Mesenteric fat pad (tissue), 1 donor: ENCODE results near the gene SCAF1. TPM values are rescaled to one million over a fixed set of nuclear protein-coding genes. Genes with fewer than 3 reads are reported as not detected.

Experiments used
- DNase-seq: peaks from one replicate; pipeline ENCODE4 v3.0.0-alpha.2; 2020; ENCODE audit warnings: low spot score
- total RNA-seq: library from RNA; stranded (reverse); fragmentation: NEBNext Ultra II Directional; extraction: Animal tissue kit (Norgen Biotek cat#: 25700); gene quantifications from one replicate; pipeline ENCODE4 v1.2.1, GENCODE V29; 2021
- donor health status: DM: yes; HTN: yes; CAD: no.

SCAF1 gene
- total RNA-seq, 1 donor from 2014 or later, result 64.3 TPM

DNA sequence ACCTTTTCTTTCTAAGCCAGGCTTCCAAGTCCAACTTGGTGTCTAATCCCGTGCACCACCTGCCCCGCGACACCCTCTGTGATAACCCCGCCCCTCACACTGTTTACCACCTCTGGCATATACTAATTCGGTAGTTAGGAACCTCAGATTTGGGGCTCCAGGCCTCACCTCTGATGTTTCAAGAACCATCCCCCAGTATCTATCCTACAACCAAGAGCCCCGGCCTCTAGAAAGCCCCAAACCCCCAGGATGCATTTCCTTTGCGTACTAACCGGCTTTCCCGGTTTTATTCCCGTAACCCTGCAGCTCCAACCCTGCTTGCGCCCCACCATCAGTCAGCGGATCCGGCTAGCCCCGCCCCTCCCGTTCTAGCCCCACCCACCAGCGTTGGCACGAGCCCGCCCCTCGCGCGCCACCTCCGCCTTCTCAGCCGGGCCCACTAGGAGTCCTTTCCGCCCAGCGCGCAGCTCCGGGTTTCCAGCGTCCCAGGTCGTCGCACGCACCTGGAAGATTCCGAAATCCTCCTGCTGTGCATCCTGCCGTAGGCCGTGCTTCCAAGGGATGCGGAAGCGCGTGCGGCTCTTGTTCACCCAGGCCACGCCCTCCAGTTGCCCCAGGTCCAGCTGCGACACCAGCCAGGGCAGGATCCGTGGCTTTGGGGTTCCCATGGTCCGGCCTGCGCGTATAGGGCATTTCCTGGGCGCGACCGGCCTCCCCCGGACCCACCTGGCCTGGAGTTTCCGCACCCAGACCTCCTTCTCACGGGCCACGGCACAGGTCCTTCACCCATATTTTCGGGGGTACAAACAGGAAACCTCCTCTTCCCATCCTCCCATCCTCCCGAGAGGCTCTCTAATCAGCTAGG lies 22.4 kb downstream of the SCAF1 start:
- DNase-seq, result peak; percentile 97

DNA sequence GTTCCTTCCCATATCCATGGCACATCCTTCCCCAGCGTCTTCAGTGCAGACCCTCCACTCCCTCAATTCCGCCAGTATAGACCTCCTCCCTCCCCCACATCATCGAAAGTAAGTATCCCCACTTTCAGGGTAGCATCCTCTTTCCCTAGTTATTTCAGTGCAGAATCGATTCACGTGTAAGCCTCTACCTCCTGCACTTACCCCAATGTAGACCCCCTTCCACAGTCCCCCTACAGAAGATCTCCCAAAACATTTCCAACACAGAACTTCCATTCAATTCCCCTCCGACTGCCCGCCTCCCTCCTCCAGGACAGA lies 23.0 kb downstream of the SCAF1 start:
- no peak for DNase-seq

DNA sequence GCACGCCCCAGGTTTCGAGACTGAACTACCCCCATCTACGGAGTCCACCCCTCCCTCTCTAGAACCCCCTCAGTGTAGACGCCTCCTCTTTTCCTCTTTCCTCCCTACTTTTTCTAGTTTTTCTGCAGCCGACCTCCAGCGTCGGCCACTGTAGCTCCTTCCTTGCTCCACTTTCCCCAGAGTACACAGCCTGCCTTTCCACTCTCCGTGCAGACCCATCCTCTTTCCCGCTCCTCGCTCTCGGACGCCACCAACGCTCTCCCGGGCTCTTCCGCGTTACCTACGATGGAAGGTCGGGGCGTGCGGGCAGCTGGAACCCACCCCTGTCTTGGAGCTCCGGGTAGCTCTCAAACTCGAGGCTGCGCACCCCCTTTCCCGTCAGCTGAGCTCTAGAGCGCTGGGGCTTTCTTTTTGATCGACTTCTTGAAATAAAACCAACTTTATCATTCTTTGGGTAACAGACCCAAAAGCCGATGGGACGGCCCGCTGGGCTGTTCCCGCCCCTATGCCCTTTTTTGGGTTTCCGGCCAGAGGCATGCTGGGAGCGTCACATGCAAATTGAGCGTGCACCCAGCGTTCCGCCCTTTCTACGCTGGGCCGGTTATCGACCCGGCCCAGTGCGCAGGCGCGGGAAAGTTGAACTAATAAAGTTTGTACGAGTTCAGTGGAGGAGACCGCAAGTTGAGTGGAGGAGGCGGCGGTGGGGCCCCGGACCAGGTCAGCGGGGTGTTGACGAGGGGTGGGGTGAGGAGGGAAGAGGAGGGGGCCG lies 23.5 kb downstream of the SCAF1 start, which contains the start of the genes BCL2L12 and IRF3:
Gene BCL2L12, plus strand, starts transcription at position 583 of the 769 bp plus-strand sequence. CDS start 760 bp downstream, outside the sequence.
Gene IRF3, minus strand, starts transcription at position 507 of the 769 bp plus-strand sequence. CDS start 1,019 bp downstream, outside the sequence.
- DNase-seq, result peak; percentile 99

DNA sequence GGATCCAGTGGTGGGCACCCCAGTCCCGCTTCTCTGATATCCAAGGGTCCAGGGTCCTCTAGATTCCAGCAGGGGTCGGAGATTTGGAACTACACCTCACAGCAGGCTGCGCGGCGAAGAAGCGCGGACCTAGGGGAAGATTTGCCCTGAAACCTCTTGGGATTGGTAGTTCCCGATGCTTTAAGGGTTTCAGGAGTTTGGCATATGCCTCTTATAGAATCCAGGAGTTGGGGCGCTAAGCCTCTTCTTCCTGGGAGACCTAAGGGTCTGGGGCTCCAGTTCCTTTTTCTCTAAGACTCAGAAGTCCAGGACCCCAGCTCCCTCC lies 24.1 kb downstream of the SCAF1 start:
- no peak for DNase-seq

DNA sequence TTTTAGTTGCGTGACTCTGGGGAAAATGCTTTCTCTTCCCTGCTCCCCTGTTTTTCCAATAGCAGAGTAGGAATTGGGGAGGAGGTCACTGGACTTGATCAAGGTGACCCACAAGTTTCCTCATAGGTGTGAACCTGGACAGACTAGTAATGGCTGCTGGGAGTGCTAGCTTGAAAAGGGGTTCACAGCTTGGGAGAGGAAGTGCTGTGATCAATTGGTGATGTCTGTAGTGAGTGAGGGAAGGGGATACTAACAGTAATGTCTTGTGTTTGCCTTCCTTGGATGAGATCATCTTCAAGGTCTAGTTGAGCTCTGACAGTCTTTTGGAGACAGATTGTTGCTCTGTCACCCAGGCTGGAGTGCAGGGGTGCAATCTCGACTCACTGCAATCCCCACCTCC lies 25.5 kb downstream of the SCAF1 start:
- DNase-seq, result no peak

DNA sequence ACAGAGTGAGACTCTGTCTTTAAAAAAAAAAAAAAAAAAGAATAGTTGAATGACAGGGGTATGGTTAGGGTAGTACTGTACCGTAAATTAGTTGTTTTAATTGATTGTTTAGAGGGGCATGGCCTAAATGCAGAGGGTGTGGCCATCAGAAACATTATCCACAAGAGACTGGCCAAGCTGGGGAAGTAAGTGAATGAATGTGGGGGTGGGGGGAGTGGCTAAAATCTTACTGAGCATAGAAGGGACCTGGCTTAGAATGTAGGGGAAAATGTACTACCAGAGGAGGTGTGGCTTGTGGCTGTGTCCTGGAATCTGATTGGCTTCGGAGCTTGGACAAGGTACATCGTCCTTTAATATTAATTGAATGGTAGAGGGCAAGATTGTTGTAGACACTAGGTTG lies 27.5 kb downstream of the SCAF1 start:
- DNase-seq, result no peak

DNA sequence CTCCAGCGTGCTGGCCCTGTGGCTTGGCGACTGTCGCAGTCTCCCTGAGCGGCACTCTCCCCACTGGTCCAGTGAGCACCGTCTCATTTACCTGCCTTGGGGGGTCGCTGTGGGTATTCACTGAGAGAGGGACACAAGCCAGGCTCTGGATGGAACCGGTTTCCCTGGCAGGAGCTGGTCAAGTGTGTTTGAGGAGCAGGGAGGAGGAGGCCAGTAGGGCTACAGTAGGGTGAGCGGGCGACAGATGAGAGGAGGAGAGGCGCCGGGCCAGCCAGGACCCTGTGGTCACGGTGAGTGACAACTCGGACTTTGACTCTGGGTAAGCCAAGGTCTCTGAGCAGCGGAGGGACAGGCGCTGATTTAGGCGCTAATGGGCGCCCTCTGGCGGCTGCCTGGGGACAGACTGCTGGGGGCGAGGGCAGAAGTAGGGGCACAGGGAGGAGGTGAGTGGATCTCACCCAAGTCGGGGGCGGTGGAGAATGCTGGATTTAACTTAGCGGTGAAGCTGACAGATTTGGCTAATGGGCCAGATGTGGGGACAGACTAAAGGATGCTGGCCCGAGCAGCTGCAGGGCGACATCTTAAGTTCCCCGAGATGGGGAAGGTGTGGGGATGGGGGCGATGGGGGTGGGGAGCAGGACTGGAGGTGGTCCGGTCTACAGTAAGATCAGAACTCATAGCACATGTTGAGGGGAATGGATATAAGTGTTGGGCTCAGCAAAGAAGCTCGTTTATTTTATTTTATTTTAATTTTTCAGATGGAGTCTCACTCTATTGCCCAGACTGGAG lies 30.3 kb downstream of the SCAF1 start:
- peak; percentile 91 for DNase-seq

DNA sequence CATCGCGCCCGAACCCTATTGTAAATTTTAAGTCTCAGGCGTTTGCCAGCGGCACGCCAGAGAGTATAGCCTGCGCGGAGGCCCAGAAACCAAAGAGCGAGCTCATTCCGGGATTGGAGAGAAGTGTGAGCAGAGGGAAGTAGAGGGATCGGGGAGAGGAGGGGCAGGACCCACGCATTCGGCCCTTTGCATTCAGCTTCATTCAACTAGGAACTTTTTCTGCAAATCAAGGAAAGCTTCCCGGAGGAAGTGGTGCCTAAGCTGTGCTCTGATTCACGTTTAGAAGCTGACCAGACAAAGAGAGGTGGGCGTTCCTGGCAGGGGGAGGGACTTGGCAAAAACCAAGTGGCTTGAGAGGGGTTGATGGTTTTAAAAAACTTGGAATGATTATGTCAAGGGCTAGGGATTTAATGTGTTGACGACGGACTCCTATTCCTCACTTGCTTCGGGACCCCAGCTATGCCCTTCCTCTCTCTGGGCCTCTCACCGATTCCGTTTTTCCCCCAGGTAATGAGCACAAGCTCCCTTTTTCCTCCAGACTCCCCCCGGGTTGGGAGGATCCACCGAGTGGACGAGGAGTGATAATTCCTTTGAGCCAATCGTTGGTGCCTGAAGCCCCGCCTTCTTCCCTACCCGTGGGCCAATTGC lies 34.3 kb downstream of the SCAF1 start:
- no peak for DNase-seq

DNA sequence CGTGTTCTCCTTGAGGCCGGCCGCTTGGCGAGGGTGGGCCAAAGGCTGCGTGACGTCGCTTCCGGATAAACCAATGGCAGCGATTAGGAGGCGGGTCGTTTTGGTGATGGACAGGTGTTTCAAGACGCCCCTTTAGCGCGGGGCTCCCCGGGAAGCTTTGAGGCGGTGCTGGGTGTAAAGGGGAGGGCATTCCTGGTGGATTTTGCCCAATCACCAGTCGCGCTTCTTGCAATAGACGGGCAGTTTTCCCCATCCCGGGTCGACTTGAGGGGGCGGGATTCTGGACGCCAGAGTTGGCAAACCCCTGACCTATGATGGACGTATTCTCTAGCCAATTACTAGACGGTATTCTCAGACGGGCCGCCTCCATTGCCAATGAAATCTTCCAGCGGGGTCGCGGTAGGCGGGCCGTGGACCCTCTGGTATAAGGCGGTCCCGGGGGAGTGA lies 34.8 kb downstream of the SCAF1 start:
- DNase-seq, result peak; percentile 99

DNA sequence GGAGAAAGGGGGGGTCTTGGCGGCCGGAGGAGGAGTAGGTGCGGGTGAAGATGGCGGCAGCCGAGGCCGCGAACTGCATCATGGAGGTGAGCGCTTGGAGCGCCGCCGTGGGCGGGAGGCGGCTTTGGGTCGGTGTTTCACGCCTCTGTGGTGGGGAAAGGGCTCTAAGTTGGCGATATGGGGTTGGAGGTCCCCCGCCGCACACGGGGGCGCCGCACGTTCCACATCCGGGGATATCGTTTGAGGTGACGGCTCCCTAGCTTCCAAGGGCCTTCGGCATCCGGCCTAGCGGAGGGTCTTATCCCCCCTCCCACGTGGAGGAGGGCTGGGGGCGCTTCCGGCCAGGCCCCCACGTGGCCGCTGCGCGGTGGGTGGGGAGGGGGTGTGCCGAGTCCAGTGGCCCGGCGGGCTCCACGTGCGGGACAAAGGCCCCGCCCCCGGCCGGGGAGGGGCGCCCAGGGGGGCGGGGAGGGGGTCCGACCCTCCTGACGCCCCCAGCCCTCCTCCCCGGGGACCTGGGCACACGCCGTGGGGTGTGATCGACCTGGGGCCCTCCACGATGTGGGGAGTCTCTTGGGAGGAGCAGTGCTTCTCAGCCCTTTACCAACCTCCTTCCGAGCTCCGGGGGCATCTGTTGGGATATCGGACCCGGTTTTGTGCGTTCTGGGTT lies 35.4 kb downstream of the SCAF1 start, which contains the start of gene PRMT1:
Gene PRMT1, plus strand, starts transcription at position 41 of the 670 bp plus-strand sequence. Its CDS starts 10 bp downstream, at position 51.
- no peak for DNase-seq

DNA sequence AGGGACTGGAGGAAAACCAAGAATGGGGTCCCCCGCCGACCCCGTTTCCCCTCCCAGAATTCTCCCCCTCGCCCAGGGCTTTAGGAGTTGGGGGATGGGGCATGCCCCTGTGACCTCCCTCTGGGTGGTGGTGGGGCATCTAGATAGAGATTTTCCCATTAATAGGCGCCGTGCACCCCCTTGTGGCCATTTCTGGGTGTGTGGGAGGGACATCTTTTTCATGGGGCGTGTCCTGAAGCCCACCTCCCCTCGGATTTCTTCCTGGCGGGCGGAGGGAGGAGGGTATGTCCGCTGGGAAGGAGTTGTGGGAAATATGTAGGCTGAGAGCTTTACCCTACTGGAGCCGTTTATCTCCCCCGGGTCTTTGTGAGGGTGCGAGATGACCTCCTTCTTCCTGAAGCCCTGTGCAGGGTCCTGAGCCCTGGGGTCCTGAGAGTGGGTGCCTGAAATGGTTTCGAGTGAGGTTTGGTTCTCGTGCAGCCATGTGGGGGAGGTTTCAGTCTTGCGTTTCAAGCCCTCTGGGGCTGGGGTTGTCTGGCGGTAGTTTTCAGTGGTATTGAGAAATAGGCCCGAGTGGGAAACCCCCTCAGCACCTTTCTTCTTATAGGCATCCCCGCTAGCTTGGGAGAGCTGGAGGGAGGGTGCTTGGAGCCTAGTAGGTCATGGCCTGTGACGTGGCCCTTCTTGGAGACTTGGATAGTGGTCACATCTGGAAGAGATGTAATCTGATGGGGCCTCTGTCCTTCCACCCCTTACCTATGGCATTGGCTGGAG lies 36.1 kb downstream of the SCAF1 start:
- DNase-seq, result no peak

DNA sequence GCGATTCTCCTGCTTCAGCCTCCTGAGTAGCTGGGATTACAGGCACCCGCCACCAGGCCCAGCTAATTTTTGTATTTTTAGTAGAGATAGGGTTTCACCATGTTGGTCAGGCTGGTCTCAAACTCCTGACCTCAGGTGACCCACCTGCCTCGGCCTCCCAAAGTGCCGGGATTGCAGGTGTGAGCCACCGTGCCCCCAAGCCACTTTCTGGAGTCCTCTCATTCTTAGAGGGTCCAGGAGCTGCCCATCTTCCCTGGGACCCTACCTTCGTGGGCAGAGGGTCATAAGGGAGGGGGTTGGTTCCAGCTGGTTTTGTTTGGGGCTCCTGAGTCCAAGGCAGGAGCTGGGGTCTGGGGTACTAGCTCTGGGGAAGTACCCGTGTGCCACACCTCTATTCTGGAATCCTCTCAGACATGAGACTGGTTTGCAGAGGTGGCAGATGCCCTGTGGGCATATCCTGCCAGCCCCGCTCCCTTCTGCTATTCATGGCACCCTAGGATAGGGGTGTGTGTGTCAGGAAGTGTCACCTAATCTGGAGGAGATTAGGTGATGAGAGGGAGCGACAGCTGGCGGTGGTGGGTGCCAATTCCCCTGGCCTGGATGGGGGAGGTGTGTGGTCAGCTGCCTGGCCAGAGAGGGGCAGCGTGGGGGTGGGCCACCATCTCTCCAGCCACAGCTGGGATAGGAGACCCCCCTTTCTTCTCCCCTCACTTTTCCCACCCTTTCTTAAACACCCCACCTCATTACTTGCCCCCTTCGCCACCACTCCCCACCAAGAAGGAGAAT lies 37.2 kb downstream of the SCAF1 start:
- no peak for DNase-seq

DNA sequence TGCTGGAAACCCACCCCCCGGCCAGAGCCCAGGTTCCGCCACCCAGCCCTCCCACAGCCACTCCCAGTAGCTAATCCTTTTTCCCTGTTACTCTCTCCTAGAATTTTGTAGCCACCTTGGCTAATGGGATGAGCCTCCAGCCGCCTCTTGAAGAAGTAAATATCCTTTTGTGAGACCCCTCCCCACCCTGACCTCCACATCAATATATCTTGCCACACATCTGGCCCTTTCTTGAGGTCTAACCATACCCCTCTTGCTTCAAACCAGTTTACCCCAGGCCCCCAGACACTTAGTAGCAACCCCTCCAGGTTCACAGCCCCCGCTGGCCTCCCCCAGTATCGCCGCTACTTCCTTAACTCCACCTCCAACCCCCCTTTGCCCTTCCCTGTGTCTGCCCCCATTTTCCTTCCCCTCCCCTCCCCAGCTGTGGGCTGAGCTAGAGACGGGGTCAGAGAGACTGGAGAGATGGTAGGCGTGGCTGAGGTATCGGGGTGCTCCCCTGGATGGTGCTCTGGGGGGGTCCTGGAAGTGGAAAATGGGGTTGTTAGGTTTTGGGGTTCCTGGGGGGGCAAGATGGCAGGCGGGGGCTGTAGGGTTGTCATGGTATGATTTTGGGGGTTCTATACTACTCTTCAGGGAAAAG lies 37.9 kb downstream of the SCAF1 start:
- DNase-seq, result no peak

DNA sequence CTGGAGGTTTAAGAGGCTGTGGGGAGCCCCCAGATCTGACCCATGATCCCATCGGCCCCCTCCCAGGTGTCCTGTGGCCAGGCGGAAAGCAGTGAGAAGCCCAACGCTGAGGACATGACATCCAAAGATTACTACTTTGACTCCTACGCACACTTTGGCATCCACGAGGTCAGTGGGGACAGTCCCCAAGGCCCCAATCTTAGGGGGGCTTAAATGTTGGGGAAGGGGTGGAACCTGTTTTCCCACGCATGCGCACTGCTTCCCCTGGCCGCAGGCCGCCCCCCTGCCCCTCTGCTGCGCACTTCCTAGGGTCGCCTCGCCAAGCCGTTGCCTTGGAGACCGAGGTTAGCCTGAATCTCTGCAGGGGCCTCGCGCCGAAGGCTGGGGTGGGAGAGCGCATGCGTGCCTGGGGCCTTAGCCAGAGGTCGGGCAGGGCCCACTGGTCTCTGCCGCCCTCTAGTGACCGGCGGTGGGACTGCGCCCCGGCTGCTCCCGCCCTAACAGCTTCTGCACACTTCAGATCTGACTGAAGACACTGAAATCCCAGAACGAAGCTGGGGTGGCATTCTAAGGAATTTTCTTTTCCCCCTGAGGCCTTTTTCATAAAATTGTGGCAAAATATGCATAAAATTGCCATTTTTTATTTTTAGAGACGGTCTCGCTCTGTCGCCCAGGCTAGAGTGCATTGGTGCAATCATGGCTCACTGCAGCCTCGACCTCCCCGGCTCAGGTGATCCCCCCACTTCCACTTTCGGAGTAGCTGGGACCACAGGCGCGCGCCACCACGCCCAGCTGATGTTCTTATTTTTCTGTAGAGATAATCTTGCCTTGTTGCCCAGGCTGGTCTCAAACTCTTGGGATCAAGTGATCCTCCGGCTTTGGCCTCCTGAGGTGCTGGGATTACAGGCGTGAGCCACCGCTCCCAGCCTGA lies 38.7 kb downstream of the SCAF1 start:
- DNase-seq, result peak; percentile 97

DNA sequence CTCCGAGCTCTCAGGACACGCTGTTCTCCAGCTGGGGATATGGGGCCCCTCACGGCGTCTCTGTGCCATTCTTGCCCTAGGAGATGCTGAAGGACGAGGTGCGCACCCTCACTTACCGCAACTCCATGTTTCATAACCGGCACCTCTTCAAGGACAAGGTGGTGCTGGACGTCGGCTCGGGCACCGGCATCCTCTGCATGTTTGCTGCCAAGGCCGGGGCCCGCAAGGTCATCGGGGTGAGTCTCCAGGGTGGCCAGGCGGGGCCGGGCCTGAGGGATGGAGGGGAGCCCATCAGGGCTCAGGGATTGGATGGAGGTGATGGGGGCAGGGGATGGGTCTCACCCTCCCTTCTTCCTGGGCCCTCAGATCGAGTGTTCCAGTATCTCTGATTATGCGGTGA lies 39.8 kb downstream of the SCAF1 start:
- no peak for DNase-seq

DNA sequence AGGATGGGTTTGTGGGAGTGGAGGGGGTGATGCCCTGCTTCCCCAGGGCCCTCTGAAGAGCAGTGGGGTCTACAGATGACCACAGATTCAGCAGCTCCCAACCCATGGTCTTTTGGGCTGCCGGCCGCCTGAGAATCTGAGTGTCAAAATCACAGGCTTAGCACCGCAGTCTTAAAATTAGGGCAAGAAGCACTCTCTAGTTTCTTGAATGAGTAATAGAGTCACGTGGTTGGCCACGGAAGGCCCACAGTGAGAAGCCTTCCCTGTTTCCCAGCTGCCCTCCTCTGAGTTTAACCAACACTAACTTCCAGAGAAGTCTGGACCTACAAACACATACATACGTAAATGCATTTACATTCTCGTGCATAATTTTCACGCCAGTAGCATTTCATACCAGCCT lies 40.3 kb downstream of the SCAF1 start:
- DNase-seq, result no peak

DNA sequence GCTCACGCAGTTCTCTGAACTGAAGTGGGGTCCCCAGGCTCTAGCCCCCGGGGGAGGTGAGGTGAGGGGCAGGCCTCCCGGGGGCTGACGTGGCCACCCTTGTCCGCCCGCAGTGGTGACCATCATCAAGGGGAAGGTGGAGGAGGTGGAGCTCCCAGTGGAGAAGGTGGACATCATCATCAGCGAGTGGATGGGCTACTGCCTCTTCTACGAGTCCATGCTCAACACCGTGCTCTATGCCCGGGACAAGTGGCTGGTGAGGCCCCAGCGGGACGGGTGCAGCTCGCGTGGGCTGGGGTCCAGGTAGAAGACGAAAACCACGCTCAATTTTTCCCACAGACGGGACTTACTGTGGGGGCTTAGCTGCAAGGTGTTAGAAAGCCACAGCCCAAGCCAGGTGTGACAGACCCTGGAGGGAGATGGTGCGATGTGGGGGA lies 41.8 kb downstream of the SCAF1 start:
- no peak for DNase-seq
